GM21723 (cell line): ENCODE results near the gene KRTAP27-1.

Experiments
- ATAC-seq: cut with Tn5 transposase; IDR thresholded peaks from one replicate; pipeline ENCODE4 v1.9.1; 2021; ENCODE audit warnings: mild to moderate bottlenecking, moderate library complexity; ENCODE audit not compliant: unreplicated experiment

KRTAP27-1 gene

GRCh38 chr21:30337276-30337744, at the start of gene KRTAP27-1:
Gene KRTAP27-1 (minus strand): TSS chr21:30337694. CDS start chr21:30337668, 26 bp downstream.
- ATAC-seq, result no peak

- no peak for ATAC-seq
Measured at GRCh38 chr21:30382201-30382600, 44.7 kb upstream of the KRTAP27-1 start.

- ATAC-seq, result no peak
Measured at GRCh38 chr21:30372139-30372770, 34.8 kb upstream of the KRTAP27-1 start, which contains the start of gene KRTAP13-2. Gene KRTAP13-2 (minus strand): TSS chr21:30372271. CDS start chr21:30372213, 58 bp downstream.

DNA sequence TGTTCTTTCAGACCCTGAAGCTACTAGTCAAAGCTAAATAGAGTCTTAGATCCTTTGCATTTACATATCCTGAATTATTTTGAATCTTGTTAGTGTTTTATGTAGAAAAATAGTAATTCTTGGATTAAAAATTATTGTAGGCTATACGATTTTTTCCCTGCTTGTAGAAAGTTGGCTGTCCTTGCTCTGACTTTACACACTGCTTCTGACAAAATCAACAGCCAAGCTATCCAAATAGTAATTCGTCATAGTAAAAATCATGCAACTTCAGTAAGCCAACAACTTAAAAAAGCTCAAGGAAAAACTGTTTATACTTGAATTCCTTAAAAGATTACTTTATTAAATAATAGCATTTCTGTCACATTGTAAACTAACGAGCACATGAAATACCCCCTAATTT, 18.4 kb upstream of the KRTAP27-1 start:
- no peak for ATAC-seq

DNA sequence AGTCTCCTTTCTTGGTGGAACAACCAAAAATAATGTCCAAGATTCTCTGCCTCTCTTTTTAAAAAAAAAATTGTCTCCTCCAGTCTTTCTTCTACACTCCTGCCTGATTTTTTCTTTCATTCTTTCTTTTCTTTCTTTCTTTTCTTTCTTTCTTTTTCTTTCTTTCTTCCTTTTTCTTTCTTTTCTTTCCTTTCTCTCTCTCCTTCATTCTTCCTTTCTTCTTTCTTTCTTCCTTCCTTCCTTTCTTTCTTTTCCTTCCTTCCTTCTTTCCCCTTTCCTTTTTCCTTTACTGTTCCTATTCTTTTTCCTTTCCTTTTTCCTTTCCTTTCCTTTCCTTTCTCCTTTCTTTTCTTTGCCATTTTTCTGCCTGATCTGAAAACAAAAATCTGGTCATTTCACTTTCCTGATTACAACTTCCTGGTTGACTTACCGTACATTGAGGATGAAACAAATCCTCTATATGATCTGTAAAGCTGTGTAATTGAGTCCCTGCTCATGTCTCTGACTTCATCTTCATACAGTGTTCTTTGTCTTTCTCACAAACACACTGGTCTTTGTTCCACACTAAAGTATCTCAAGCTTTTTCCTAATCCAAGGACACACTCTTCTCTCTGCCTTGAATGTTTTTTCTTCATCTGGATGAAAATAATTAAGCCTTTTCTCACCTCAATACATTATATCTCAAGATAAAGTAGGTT, 17.0 kb upstream of the KRTAP27-1 start:
- ATAC-seq, result no peak

- no peak for ATAC-seq
Measured at GRCh38 chr21:30351534-30351933, 14.0 kb upstream of the KRTAP27-1 start.

GRCh38 chr21:30349572-30349971, 12.1 kb upstream of the KRTAP27-1 start:
- ATAC-seq, result no peak

- ATAC-seq, result no peak
Measured at GRCh38 chr21:30348506-30348905, 11.0 kb upstream of the KRTAP27-1 start, which contains the start of gene KRTAP23-1. Gene KRTAP23-1 (minus strand): TSS chr21:30348606. CDS start chr21:30348606, 0 bp downstream.

DNA sequence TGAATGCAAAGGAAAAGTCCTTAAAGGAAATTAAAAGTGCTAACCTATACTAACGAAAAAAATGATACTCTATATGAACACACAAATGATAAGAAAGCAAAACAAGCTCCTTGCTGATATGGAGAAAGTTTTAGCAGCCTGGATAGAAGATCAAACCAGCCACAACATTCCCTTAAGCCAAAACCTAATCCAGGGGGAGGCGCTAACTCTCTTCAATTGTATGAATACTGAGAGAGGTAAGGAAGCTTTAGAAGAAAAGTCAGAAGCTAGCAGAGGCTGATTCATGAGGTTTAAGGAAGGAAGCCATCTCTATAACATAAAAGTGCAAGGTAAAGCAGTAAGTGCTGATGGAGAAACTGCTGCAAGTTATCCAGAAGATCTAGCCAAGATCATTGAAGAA, 7.5 kb upstream of the KRTAP27-1 start:
- no peak for ATAC-seq

DNA sequence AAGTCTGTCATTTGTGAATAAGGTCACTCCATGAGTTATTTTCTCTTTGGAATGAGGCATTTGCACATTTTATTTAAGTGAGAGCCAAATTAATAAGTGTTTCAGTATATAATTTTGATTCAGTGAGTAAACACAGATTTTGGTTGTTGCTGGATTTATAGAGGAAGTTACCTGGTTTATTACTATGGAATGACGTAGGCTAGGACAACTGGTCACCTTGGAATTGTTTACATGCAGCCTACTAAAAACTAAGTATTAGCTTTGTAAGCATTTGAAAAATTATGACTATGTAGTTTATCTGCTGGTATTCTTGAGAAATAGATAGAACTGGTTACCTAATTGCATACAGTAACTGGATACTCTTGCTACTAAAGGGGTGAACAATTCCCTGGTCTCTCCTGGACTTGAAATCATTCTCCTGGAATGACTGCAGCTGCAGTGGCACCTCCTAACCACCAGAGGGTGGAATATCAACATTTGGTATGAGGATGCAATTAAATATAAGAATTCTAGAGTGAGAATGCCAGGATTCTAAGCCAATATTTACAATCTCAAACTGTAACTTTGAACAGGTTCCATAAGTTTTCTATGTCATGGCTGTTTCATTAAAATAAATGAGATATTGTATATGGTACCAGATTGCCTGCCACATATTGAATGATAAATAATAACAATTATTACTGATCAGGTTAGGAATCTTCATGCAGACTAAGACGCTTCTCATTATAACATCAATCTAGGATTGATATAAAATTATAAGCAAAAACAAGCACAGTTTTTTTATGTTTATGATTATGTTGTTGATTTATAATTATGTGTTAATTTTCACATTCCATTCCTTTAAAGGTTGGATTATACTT, 3.5 kb upstream of the KRTAP27-1 start:
- no peak for ATAC-seq

DNA sequence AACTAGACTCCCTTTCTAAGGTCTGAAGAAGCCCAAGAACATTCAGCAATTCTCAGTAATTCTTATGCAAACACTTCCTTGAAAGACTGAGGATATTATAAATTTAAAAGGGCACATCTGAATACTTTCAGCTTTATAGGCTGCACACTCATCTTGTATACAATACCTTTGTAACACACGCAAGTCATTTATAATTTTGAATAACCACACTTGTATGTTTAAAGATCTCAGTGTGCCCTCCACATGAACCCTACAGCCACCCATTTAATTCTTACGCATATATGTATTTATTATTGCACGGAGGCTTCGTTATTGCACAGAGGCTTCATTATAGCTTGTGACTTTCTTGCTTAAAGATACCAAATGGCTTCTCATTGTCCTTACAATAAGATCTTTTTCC, 1.2 kb upstream of the KRTAP27-1 start:
- no peak for ATAC-seq

DNA sequence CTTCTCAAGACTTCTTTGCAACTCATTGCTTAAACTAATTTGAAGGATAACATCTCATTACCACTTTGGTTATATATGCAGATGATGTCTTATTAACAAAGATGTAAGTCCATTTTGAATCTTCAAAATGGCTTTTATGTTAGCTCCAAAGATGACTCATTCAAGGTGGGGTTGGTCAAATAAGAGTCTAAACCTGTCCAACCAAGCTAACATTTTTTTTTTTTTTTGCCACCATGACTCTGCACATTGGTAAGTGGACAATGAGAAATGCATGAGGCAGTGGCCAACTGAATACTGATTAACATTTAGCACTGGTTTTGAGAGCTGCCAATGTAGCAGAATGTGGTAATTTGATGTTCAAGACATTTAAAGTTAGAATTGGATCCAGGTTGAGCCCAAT, 278 bp upstream of the KRTAP27-1 start:
- no peak for ATAC-seq

DNA sequence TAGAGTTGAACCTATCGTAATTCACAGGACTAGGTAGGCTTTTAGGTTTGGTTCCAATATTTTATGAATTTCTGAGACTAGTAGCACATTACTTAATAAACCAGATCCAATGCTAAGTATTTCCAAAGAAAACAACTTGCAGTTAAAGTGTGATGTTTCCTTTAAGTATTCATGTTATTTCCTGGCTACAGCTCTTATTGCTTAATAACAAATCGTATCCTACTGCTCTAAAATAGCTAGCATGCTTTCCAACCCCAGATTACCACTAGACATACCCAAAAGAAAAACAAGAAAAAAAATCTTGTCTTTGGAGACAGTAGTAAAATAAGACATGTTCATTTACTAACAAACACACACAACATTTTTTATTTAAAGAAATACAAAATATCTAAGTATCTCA, 898 bp downstream of the KRTAP27-1 start:
- ATAC-seq, result no peak

GRCh38 chr21:30333736-30334135, 3.8 kb downstream of the KRTAP27-1 start:
- ATAC-seq, result no peak

GRCh38 chr21:30332681-30333080, 4.8 kb downstream of the KRTAP27-1 start:
- ATAC-seq, result no peak

DNA sequence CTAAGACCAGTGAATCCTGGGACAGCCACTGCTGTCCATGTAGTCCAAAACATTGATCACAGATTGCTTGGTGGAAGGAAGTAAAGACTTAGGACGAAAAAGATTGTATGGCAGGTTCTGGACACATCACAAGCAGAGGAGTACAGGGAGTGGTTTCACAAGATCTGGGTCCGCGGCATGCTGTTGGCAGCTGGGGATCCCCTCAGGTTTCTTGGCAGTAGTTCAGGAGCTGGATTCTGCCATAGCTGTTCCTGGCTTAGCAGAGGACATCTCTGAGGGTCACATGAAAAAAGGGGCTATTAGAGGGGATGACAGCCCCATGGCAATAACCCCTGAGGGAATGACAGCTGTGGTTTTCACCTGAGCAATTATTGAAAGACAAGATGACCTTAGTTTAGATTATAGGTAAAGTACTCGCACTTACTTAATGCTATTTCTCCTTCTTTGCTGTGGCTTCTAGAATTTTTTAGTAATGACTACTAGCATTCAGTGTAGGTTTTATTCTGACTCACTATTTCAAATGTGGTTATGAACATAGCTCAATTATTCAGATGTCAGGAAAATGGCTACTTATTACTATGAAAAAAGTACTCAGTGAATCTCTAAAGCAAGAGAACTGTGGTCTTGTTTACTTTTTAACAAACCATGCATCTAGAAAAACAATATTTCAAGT, 8.2 kb downstream of the KRTAP27-1 start:
- no peak for ATAC-seq

DNA sequence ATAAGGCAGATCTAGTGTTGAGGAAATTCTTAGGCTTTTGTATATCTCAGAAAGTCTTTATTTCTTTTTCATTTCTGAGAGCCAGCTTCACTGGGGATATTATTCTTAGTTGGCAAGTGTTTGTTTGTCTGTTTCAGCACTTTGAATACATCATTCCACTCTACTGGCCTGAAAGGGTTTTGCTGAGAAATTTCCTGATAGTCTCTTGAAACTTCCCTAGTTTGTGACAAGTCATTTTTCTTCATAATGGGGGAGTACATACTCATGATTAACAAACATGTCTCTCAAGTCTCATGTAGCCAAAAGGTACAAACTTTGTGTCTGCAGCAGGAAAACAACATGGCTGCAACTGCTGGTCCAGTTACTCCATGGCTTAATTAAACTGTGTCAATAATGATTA, 11.1 kb downstream of the KRTAP27-1 start:
- no peak for ATAC-seq

GRCh38 chr21:30320215-30320614, 17.3 kb downstream of the KRTAP27-1 start, which contains the start of gene KRTAP26-1:
Gene KRTAP26-1 (minus strand): TSS chr21:30320315. CDS start chr21:30320035, 280 bp downstream.
- no peak for ATAC-seq

DNA sequence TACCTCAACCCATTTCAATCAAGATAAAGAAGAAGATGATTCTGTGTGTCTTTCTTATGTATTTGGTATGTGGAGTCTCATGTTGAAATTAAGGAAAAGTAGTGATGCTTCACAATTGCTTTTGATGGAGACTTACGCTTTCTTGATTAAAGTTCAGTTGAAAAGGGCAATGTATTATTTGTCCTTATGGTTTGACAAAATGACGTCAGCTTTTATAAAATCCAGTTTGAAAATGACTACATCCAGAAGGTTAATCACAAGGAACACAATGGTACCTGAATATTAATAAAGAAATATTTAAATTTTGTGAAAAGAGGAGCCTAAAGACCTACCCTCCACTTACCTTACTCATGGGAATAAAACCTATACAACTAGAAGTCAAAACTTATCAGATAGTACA, 21.8 kb downstream of the KRTAP27-1 start:
- no peak for ATAC-seq

DNA sequence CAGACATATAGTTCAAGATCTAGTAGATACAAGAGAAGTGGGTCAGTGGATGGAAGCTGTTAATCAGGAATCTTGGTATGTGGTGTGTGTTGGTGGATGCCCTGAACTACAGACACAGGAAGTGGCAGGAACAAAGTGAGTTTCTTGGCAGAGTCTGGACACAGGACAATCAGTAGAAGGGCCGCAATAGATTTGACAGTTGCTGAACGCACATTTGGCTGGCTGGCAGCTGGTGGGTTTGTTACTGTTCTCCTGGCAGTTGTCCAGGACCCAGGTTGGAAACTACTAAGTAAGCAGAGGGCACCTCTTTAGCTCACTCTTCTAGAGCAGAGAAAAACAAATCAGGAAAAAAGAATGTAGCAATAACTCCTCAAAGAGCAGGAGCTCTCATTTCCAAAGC, 30.6 kb downstream of the KRTAP27-1 start:
- no peak for ATAC-seq

- ATAC-seq, result no peak
Measured at GRCh38 chr21:30305136-30305535, 32.4 kb downstream of the KRTAP27-1 start.
